HG03095 (cell line): ENCODE results near the gene SLC12A5.
A peak's percentile ranks its signal among the peaks of the same experiment; 100 is the strongest.
"Not testable (repeated sequence)": the region's sequence is repeated elsewhere in the genome, so short reads cannot be mapped to it uniquely, and the experiment has no call there.

Experiments used
- ATAC-seq: cut with Tn5 transposase; IDR thresholded peaks from one replicate; pipeline ENCODE4 v1.9.1; 2021; ENCODE audit warnings: moderate library complexity; ENCODE audit not compliant: unreplicated experiment

The SLC12A5 gene

DNA sequence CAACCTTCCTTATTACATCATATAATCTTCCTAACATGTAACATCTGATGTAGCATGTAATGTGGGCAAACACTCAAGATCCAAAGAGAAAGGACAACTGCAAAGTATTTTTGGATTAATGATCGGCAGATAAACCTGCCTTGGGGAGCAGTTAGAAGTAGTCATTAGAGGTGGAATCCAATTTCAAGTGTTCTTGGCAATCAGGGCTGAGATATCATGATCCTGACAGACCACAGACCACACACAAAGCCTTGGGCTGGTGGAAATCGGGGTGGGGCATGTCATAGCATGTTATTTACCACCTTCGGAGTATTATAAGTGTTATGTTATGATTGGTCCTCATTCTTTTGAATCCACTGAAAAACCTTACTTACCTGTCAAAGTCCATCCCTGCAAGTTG lies 44.4 kb downstream of the SLC12A5 start:
- ATAC-seq, result no peak

- ATAC-seq, result no peak
Observed at GRCh38 chr20:46074006-46074405, 45.0 kb downstream of the SLC12A5 start.

DNA sequence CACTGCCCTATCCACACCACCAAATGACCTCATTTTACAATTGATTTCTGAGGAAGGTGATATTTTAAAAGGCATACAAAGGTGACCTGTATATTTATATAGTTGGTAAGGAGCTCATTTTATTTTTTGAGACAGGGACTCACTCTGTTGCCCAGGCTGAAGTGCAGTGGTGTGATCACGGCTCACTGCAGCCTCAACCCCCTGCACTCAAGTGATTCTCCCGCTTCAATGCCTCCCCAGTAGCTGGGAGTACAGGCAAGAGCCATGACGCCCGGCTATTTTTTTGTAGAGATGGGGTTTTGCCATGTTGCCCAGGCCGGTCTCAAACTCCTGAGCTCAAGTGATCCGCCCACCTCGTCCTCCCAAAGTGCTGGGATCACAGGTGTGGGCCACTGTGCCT lies 47.8 kb downstream of the SLC12A5 start:
- no peak for ATAC-seq

DNA sequence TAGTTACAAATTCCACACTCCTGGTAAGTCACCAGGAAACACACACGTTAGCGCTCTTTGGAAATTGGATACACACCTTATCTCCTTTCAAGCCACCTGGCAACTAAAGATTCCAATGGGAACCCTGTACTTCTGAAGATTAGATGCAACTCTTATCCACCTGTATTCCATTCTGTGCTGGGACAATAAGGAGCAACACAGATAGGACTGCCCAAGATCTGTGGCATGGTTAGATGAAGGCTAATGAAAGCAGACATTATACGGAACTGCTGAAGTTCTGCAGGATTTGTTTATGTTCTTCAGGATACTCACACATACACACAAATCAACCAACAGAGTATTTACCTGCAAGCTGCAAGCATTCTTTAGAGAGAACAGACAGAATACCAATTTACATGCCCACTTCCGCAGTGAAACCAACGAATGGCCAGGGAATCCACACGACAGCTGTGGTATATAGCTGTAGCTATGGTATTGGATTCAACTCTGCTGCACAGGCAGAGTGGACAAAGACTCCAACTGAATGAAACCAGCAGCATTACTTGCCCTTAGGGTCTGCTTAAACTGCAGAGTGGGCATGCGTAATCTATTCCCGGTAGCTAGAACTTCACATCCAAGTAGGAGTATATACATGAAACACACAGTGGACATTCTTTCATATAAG lies 48.8 kb downstream of the SLC12A5 start:
- ATAC-seq, result no peak

GRCh38 chr20:46078954-46079353 lies 49.9 kb downstream of the SLC12A5 start:
- no peak for ATAC-seq

GRCh38 chr20:46081074-46081473 lies 52.1 kb downstream of the SLC12A5 start:
- ATAC-seq, result no peak

GRCh38 chr20:46083101-46083500 lies 54.1 kb downstream of the SLC12A5 start:
- ATAC-seq, result no peak

DNA sequence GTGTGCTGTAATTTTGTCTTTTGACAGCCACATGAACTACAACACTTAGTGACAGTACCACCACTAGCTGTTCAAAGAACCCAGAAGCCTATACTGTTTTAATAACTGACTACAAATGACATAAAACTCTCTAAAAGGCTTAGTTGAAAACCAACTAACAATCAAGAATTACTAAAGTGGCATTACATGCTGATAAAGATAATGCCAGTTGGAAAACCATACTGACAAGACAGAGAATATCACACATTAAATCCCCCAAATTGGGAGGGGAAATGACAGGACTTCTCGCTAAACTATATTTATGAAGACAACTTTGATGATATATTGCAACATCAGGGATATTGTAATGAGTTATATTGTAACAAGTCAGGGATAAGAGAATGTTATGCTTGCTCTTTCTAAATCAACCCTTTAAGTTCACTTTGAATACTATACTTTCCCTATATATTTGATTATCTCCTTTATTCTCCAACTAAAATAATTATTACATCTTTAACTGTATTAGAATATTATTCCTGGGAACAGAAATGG lies 54.6 kb downstream of the SLC12A5 start:
- no peak for ATAC-seq

GRCh38 chr20:46084805-46085178 lies 55.8 kb downstream of the SLC12A5 start:
- ATAC-seq, result no peak

DNA sequence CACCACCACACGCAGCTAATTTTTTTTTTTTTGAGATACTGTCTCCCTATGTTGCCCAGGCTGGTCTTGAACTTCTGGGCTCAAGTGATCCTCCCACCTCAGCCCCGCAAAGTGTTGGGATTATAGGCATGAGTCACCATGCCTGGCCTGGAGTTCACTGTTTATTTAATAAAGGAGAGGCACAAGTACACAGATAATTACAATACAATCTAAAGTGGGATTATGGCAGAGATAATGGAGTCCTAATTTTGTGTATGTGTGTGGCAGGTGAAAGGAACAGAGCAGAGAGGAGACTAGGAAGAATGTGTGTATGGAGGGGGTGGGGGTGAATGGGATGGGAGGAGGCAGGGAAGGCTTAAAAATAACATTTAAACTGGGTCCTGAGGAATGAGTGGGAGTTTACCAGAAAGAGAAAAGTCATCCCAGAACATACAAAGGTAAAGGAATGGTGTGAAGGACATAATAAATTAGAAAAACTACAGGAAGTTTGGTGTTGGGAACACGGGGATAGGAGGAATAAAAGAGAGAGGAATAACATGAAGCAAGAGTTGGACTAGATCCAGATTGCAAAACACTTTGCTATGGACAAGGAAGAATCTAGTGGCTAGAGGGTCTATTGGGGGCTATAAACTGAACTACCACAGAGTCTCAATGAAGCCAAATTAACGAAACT lies 56.3 kb downstream of the SLC12A5 start:
- ATAC-seq, result no peak

DNA sequence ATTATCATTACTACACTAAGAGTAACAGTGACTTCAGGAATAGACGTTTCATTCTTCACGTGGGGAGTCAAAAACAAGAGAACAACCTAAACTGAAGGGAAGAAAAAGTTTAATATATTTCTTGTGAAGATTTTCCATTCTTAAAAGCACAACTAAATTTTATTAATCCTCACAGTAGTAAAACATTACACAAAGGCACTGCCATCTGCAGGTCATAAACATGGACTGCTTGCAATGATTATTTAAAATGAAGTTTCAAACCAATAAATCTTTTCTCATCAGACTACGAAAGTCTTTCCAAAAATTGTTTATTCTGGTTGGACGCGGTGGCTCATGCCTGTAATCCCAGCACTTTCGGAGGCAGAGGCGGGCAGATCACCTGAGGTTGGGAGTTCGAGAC lies 58.1 kb downstream of the SLC12A5 start:
- no peak for ATAC-seq

DNA sequence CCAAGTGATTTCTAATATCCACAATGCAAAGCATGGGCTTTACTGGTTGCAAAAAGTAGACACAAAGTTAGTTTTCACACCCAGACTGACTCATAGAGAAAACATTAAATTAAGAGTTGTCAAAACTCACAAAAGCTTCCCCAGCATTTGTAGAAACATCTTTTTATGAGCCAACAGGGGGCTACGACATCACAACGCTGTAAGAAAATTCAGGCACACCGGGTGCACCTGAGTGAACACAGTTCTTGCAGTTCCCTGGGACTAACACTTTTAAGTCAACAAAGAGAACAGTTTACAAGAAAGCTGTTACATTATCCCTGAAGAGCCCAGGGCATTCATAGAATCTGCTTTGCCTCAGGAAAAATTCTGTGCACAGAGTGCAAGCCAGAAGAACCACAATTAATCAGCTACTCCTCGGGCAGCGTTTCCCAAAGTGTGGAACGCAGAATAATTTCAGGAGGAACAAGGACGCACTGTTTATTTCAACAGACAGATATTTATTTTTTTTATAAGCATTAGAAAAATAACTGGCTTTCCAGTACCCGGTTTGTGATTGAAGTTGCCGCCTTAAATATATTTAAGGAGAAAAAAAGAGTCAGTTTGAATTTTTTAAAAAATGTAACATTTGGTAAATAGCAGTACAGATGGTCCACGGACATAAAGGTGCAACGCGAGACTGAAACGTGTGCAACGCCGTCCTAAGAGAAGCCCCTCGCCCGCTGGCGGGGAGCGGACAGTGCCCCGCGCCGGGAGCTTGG lies 59.6 kb downstream of the SLC12A5 start:
- ATAC-seq, result no peak

DNA sequence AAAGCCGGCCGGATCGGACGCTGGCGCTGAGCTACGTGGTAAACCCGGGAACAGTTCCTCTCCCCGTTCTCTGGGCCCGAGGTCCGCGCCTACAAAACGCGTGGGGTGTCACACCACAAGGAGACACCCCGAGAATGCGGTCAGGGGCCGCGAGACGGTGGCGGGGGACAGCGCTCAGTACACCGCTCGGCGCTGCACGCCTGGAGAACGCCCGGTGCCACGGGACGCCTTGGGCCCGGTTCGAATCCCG lies 60.1 kb downstream of the SLC12A5 start:
- peak; percentile 31 for ATAC-seq

DNA sequence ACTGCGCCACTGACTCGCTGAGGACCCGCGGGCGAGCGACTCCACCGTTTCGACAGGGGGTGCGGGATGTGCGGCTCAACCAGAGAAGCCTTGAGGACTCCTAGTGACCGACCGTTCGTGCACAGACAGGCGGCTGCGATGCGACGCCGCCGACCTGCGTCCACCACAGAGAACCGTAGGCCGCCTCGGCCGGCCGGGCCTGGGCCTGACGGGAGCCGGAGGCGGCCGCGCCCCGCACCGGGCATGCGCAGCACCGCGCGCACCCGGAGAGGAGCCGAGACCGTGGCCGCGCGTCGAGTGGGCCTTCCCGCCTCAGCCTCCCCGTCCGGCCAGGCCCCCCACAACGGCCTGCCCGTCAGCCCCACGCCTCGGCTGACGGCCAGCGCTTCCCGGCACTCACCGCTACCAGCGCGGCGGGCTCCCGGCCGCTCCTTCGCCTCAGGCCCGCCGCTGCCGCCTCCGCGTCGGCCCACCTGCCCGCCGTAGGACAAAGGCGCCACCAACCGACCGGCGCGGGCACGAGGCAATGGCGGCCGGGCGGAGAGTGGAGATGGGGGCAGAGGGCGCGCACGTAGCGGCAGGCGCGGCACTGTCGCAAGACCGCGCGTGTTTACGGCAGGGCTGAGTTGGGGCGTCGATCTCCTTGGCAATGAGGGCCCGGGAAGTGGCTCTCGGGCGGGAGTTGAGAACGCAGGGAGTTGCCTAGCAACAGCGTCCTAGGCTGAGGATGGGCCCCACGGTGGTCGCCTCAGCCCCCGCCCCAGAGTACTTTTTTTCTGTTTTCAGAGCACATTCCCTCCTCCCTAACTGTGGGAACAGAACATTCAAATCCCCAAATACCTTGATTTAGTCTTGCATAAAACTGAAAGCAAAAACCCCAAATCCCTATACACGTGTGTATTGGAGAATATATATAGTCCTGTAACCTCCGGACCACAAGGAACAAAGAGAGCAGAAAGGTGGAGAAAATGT lies 60.7 kb downstream of the SLC12A5 start, which contains the start of gene NCOA5:
Gene NCOA5 (minus strand): TSS at position 546 of the 972 bp plus-strand sequence. CDS start 10,538 bp downstream, outside the sequence.
- peak; percentile 67 for ATAC-seq

DNA sequence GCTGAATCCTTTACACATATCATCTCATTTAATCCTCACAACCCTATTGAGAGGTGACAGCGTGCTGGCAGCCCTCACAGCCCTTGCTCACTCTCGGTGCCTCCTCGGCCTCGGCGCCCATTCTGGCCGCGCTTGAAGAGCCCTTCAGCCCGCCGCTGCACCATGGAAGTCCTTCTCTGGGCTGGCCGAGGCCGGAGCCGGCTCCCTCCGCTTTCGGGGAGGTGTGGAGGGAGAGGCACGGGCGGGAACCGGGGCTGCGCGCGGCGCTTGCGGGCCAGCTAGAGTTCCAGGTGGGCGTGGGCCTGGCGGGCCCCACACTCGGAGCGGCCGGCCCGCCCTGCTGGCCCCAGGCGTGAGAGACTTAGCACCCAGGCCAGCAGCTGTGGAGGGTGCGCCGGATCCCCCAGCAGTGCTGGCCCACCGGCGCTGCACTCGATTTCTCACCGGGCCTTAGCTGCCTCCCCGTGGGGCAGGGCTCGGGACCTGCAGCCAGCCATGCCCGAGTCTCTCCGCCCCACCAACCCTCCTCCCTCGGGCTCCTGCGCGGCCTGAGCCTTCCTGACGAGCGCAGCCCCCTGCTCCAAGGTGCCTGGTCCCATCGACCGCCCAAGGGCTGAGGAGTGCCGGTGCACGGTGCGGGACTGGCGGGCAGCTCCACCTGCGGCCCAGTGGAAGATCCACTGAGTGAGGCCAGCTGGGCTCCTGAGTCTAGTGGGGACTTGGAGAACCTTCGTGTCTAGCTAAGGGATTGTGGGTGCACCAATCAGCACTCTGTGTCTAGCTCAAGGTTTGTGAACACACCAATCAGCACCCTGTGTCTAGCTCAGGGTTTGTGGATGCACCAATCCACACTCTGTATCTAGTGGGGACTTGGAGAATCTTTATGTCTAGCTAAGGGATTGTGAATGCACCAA lies 62.9 kb downstream of the SLC12A5 start:
- not testable (repeated sequence) for ATAC-seq

DNA sequence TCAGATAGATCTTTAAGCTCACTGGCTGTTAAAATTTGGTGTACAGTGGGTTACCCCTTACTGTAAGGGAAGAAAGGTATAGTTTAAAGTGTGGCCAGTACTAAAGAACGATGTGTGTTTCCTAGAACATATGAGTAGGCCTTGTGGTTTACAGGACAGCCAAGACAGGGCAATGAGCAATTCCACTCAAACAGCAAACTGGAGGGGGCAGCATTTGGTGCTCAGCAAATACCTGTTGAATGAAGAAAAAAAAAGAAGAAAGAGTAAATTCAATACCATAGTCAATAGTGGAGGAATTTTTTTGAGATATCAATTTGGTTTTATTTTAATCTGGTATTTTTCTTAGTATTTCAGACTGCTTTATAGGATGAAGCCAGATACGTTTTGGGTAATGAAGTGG lies 64.5 kb downstream of the SLC12A5 start:
- ATAC-seq, result no peak

DNA sequence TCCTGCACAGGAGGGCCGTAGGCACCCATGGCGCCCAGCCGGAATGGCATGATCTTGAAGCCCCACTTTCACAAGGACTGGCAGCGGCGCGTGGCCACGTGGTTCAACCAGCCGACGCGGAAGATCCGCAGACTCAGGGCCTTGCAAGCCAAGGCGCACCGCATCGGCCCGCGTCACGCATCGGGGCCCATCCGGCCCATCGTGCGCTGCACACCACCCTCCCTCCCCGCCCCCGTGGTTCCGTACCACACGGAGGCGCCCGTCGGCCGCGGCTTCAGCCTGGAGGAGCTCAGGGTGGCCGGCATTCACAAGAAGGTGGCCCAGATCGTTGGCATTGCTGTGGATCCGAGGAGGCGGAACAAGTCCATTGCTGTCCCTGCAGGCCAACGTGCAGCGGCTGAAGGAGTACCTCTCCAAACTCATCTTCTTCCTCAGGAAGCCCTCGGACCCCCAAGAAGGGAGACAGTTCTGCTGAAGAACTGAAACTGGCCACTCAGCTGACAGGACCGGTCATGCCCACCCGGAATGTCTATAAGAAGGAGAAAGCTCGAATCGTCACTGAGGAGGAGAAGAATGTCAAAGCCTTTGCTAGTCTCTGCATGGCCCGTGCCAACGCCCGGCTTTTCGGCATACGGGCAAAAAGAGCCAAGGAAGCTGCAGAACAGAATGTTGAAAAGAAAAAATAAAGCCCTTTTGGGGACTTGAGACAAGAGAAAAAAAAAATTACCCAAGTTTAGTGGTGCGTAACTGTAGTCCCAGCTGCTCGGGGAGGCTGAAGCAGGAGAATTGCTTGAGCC lies 70.7 kb downstream of the SLC12A5 start:
- ATAC-seq, result no peak

DNA sequence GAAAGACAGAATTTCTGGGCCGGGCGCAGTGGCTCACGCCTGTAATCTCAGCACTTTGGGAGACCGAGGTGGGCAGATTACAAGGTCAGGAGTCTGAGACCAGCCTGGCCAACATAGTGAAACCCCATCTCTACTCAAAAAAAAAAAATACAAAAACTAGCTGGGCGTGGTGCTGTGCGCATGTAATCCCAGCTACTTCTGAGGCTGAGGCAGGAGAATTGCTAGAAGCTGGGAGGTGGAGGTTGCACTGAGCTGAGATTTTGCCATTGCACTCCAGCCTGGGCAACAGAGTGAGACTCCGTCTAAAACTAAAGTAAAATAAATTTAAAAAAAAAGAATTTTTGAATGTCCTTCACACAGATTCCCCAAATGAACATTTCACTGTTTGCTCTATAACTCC lies 71.4 kb downstream of the SLC12A5 start:
- not testable (repeated sequence) for ATAC-seq

- ATAC-seq, result no peak
Observed at GRCh38 chr20:46100988-46101387, 72.0 kb downstream of the SLC12A5 start.
